CD4-positive, alpha-beta T cell treated with Interleukin-17A for 4 hours (primary cell): ENCODE data around the gene SDCCAG8.

Source experiments
- DNase-seq: peaks from one replicate; pipeline ENCODE4 v3.0.0-alpha.2; 2020; ENCODE audit warnings: mixed read lengths

Gene SDCCAG8

GRCh38 chr1:243510928-243511327, 255.1 kb downstream of the SDCCAG8 start:
- no peak for DNase-seq

- no peak for DNase-seq
Observed at GRCh38 chr1:243513726-243514491, 258.1 kb downstream of the SDCCAG8 start.

- no peak for DNase-seq
Observed at GRCh38 chr1:243514927-243515326, 259.1 kb downstream of the SDCCAG8 start.

GRCh38 chr1:243520831-243521230, 265.0 kb downstream of the SDCCAG8 start:
- DNase-seq: no peak

GRCh38 chr1:243523766-243524165, 267.9 kb downstream of the SDCCAG8 start:
- no peak for DNase-seq

- no peak for DNase-seq
Observed at GRCh38 chr1:243525085-243525487, 269.2 kb downstream of the SDCCAG8 start.

GRCh38 chr1:243526180-243526579, 270.3 kb downstream of the SDCCAG8 start:
- no peak for DNase-seq

- DNase-seq: no peak
Observed at GRCh38 chr1:243528459-243529121, 272.7 kb downstream of the SDCCAG8 start.

- no peak for DNase-seq
Observed at GRCh38 chr1:243529512-243529911, 273.7 kb downstream of the SDCCAG8 start.

- no peak for DNase-seq
Observed at GRCh38 chr1:243535014-243535413, 279.2 kb downstream of the SDCCAG8 start.

GRCh38 chr1:243539636-243540035, 283.8 kb downstream of the SDCCAG8 start:
- DNase-seq: no peak

- no peak for DNase-seq
Observed at GRCh38 chr1:243542739-243543415, 287.0 kb downstream of the SDCCAG8 start.

GRCh38 chr1:243543501-243543900, 287.7 kb downstream of the SDCCAG8 start:
- no peak for DNase-seq

GRCh38 chr1:243546457-243546856, 290.6 kb downstream of the SDCCAG8 start:
- DNase-seq: no peak

- no peak for DNase-seq
Observed at GRCh38 chr1:243547891-243548290, 292.1 kb downstream of the SDCCAG8 start.

GRCh38 chr1:243548516-243548915, 292.7 kb downstream of the SDCCAG8 start:
- DNase-seq: no peak

GRCh38 chr1:243549108-243549507, 293.3 kb downstream of the SDCCAG8 start:
- no peak for DNase-seq
